Esophagus squamous epithelium (tissue), 4 donors: ENCODE measurements around the gene CES1.
"Not testable (repeated sequence)": the region's sequence is repeated elsewhere in the genome, so short reads cannot be mapped to it uniquely, and the experiment has no call there.

Source experiments
- CTCF ChIP-seq, 6 experiments: fragments of 450-650 bp in 4 of 6; fragments of 200-600 bp in 2 of 6; sonication (generic) in 2 of 6; IDR thresholded peaks; one replicate each; pipeline ENCODE4 v1.5.1; 2016 to 2019; ENCODE audit warnings: antibody characterized with exemption in 6 of 6, mild to moderate bottlenecking in 4 of 6, moderate library complexity in 4 of 6
- POLR2A ChIP-seq, 4 donors: fragments of 450-650 bp; IDR thresholded peaks; one replicate each; pipeline ENCODE4 v1.6.1; 2017; ENCODE audit warnings: antibody characterized with exemption in 4 of 4, mild to moderate bottlenecking in 4 of 4, moderate library complexity in 3 of 4

GRCh38 chr16:55759965-55760309 is 73.0 kb downstream of the CES1 start:
- not testable (repeated sequence) for TF ChIP-seq POLR2A, CTCF (IDR thresholded peaks at IDR 0.05)
